ENCODE results near the gene MGA. TPM values are rescaled to one million over a fixed set of nuclear protein-coding genes. Genes with fewer than 3 reads are reported as not detected.
A peak's percentile ranks its signal among the peaks of the same experiment; 100 is the strongest.

Gene MGA
- total and polyA plus RNA-seq, 2 donors (not counting 1 experiment from before 2014, with no cell fraction given): 6.5 to 33.7 TPM

GRCh38 chr15:41798607-41799487 lies 138.6 kb downstream of the MGA start:
- no peaks in the 10 kb centered on the region for H3K9me3 ChIP-seq (ENCODE audit: control insufficient read depth, insufficient read depth, low read depth, low read length)
- no peak overlapping the region for H3K9ac ChIP-seq (ENCODE audit: insufficient read depth, low read length)
- no peaks in the 10 kb centered on the region for H3K27me3 ChIP-seq (ENCODE audit: control insufficient read depth, insufficient read depth, low read length)
- peaks cover 8% of the 10 kb centered on the region for H3K79me2 ChIP-seq (ENCODE audit: control insufficient read depth, insufficient read depth, low read length)
- H3K36me3 ChIP-seq (ENCODE audit: control insufficient read depth, insufficient read depth, low read length): no peaks in the 10 kb centered on the region
- no peak overlapping the region for H3K27ac ChIP-seq (ENCODE audit: insufficient read depth, low read length)
- H3K4me3 ChIP-seq (replicated peaks in 1 of 4; ENCODE audit: control extremely low read depth in 1 of 4, insufficient read depth in 1 of 4, low read depth in 3 of 4, low read length in 4 of 4): no peak overlapping the region
- peak in 1 of 2 donors; percentile 20 for DNase-seq (ENCODE audit: low read depth in 2 of 2)
- H4K20me1 ChIP-seq (ENCODE audit: control insufficient read depth, extremely low read depth, insufficient read depth, low read length): no peaks in the 10 kb centered on the region
- H3K4me1 ChIP-seq (ENCODE audit: control insufficient read depth, extremely low read depth, insufficient read depth, low read length): peaks cover 10% of the 10 kb centered on the region
- no peak for TF ChIP-seq CTCF (conservative IDR thresholded peaks at IDR 0.05 in 1 of 2, IDR thresholded peaks at IDR 0.05 in 1 of 2; ENCODE audit: low read depth in 1 of 2, low read length in 2 of 2)
- no peak overlapping the region for H3K4me2 ChIP-seq (ENCODE audit: extremely low read depth, insufficient read depth, low read length)
- no peak overlapping the region for H2AFZ ChIP-seq (ENCODE audit: low read length)

- Histone ChIP-seq H3K4me2 (ENCODE audit: extremely low read depth, insufficient read depth, low read length) (no peak overlapping the region), H3K27ac (ENCODE audit: insufficient read depth, low read length) (no peak overlapping the region), H3K4me3 (replicated peaks in 1 of 4; ENCODE audit: control extremely low read depth in 1 of 4, insufficient read depth in 1 of 4, low read depth in 3 of 4, low read length in 4 of 4) (no peak overlapping the region), H3K9me3 (ENCODE audit: control insufficient read depth, insufficient read depth, low read depth, low read length) (no peaks in the 10 kb centered on the region), H2AFZ (ENCODE audit: low read length) (no peak overlapping the region), H3K27me3 (ENCODE audit: control insufficient read depth, insufficient read depth, low read length) (no peaks in the 10 kb centered on the region), H3K79me2 (ENCODE audit: control insufficient read depth, insufficient read depth, low read length) (peaks cover 7% of the 10 kb centered on the region), H3K9ac (ENCODE audit: insufficient read depth, low read length) (no peak overlapping the region), H3K36me3 (ENCODE audit: control insufficient read depth, insufficient read depth, low read length) (no peaks in the 10 kb centered on the region), H4K20me1 (ENCODE audit: control insufficient read depth, extremely low read depth, insufficient read depth, low read length) (no peaks in the 10 kb centered on the region), H3K4me1 (ENCODE audit: control insufficient read depth, extremely low read depth, insufficient read depth, low read length) (peaks cover 10% of the 10 kb centered on the region)
- TF ChIP-seq EZH2 (IDR thresholded peaks at IDR 0.05; ENCODE audit: low read length, missing control alignments): no peak
- TF ChIP-seq CTCF (conservative IDR thresholded peaks at IDR 0.05 in 1 of 2, IDR thresholded peaks at IDR 0.05 in 1 of 2; ENCODE audit: low read depth in 1 of 2, low read length in 2 of 2): no peak
- no peak for DNase-seq (ENCODE audit: low read depth in 2 of 2)
These were observed 139.2 kb downstream of the MGA start for GRCh38 chr15:41799488-41799805.

- Histone ChIP-seq H3K4me3 (replicated peaks in 1 of 4; ENCODE audit: control extremely low read depth in 1 of 4, insufficient read depth in 1 of 4, low read depth in 3 of 4, low read length in 4 of 4) (no peak overlapping the region), H3K9me3 (ENCODE audit: control insufficient read depth, insufficient read depth, low read depth, low read length) (no peaks in the 10 kb centered on the region), H3K4me1 (ENCODE audit: control insufficient read depth, extremely low read depth, insufficient read depth, low read length) (peaks cover 8% of the 10 kb centered on the region), H3K27ac (ENCODE audit: insufficient read depth, low read length) (no peak overlapping the region), H3K9ac (ENCODE audit: insufficient read depth, low read length) (no peak overlapping the region), H3K27me3 (ENCODE audit: control insufficient read depth, insufficient read depth, low read length) (no peaks in the 10 kb centered on the region), H2AFZ (ENCODE audit: low read length) (no peak overlapping the region), H3K36me3 (ENCODE audit: control insufficient read depth, insufficient read depth, low read length) (peaks cover 2% of the 10 kb centered on the region), H3K4me2 (ENCODE audit: extremely low read depth, insufficient read depth, low read length) (no peak overlapping the region), H3K79me2 (ENCODE audit: control insufficient read depth, insufficient read depth, low read length) (peaks cover 5% of the 10 kb centered on the region), H4K20me1 (ENCODE audit: control insufficient read depth, extremely low read depth, insufficient read depth, low read length) (no peaks in the 10 kb centered on the region)
- TF ChIP-seq EZH2 (IDR thresholded peaks at IDR 0.05; ENCODE audit: low read length, missing control alignments) (no peak), CTCF (conservative IDR thresholded peaks at IDR 0.05 in 1 of 2, IDR thresholded peaks at IDR 0.05 in 1 of 2; ENCODE audit: low read depth in 1 of 2, low read length in 2 of 2) (no peak)
- DNase-seq (ENCODE audit: low read depth in 2 of 2): no peak
These were observed 141.0 kb downstream of the MGA start for GRCh38 chr15:41801185-41801584.
